H9 (cell line): Measurements from ENCODE around the gene MRPL40. TPM values are rescaled to one million over a fixed set of nuclear protein-coding genes. Genes with fewer than 3 reads are reported as not detected.
A peak's percentile ranks its signal among the peaks of the same experiment; 100 is the strongest.

Experiments used
- DNase-seq: peaks from one replicate; pipeline ENCODE4 v3.0.0-alpha.2; 2017
- H2AFZ ChIP-seq: one replicate; pipeline ENCODE4 v1.6.1; 2013; ENCODE audit warnings: mild to moderate bottlenecking, low read length, control low read depth, moderate library complexity
- H2AK5ac ChIP-seq: 2 replicates; pipeline ENCODE4 v1.6.1; 2013; ENCODE audit warnings: low read length, control low read depth, mixed read lengths; ENCODE audit not compliant: insufficient read length
- H2BK120ac ChIP-seq: one replicate; pipeline ENCODE4 v1.6.1; 2013; ENCODE audit warnings: low read depth, mild to moderate bottlenecking, low read length, control low read depth, inconsistent platforms; ENCODE audit not compliant: poor library complexity, severe bottlenecking
- H2BK12ac ChIP-seq: 2 replicates; pipeline ENCODE4 v1.6.1; 2013; ENCODE audit warnings: low read length, control low read depth, mixed read lengths, low read depth; ENCODE audit not compliant: insufficient read length
- H2BK15ac ChIP-seq: 2 replicates; pipeline ENCODE4 v1.6.1; 2013; ENCODE audit warnings: low read depth, low read length, control low read depth
- H2BK20ac ChIP-seq: one replicate; pipeline ENCODE4 v1.6.1; 2013; ENCODE audit warnings: low read depth, mild to moderate bottlenecking, low read length, control low read depth, inconsistent platforms; ENCODE audit not compliant: poor library complexity, severe bottlenecking
- H2BK5ac ChIP-seq: 2 replicates; pipeline ENCODE4 v1.6.1; 2013; ENCODE audit warnings: low read length, control low read depth, mixed read lengths; ENCODE audit not compliant: insufficient read length
- H3K14ac ChIP-seq: 2 replicates; pipeline ENCODE4 v1.6.1; 2013; ENCODE audit warnings: low read length, control low read depth; ENCODE audit not compliant: insufficient read depth
- H3K18ac ChIP-seq: 2 replicates; pipeline ENCODE4 v1.6.1; 2013; ENCODE audit warnings: low read depth, mild to moderate bottlenecking, mixed read lengths, low read length, control low read depth; ENCODE audit not compliant: insufficient read length
- H3K23ac ChIP-seq: 2 replicates; pipeline ENCODE4 v1.6.1; 2013; ENCODE audit warnings: low read length, control low read depth, mixed read lengths, low read depth; ENCODE audit not compliant: insufficient read length
- H3K23me2 ChIP-seq: 2 replicates; pipeline ENCODE4 v1.6.1; 2013; ENCODE audit warnings: low read depth, mild to moderate bottlenecking, mixed read lengths, low read length, control low read depth; ENCODE audit not compliant: insufficient read length, poor library complexity, severe bottlenecking
- H3K27ac ChIP-seq: 2 replicates; pipeline ENCODE4 v1.5.1; 2013; ENCODE audit warnings: low read length, control low read depth, mixed read lengths, low read depth; ENCODE audit not compliant: insufficient read length
- H3K27me3 ChIP-seq: 2 replicates; pipeline ENCODE4 v1.6.1; 2013; ENCODE audit warnings: low read length, control low read depth, inconsistent platforms; ENCODE audit not compliant: insufficient read depth
- H3K4ac ChIP-seq: 2 replicates; pipeline ENCODE4 v1.6.1; 2013; ENCODE audit warnings: low read depth, mild to moderate bottlenecking, control low read depth, inconsistent platforms, low read length, moderate library complexity
- H3K4me1 ChIP-seq: 2 replicates; pipeline ENCODE4 v1.6.1; 2013; ENCODE audit warnings: low read length, control low read depth, inconsistent platforms; ENCODE audit not compliant: insufficient read depth
- H3K4me2 ChIP-seq: 2 replicates; pipeline ENCODE4 v1.6.1; 2013; ENCODE audit warnings: low read length, control low read depth, mixed read lengths; ENCODE audit not compliant: insufficient read length, insufficient read depth
- H3K56ac ChIP-seq: 2 replicates; pipeline ENCODE4 v1.6.1; 2013; ENCODE audit warnings: low read depth, mild to moderate bottlenecking, mixed read lengths, low read length, control low read depth; ENCODE audit not compliant: insufficient read length
- H3K79me1 ChIP-seq: 2 replicates; pipeline ENCODE4 v1.6.1; 2013; ENCODE audit warnings: low read depth, mild to moderate bottlenecking, moderate library complexity, low read length, control low read depth, inconsistent platforms; ENCODE audit not compliant: insufficient read depth, poor library complexity, severe bottlenecking
- H3K79me2 ChIP-seq: 2 replicates; pipeline ENCODE4 v1.6.1; 2013; ENCODE audit warnings: low read length, control low read depth, inconsistent platforms; ENCODE audit not compliant: insufficient read depth
- H3K9ac ChIP-seq: 2 replicates; pipeline ENCODE4 v1.6.1; 2013; ENCODE audit warnings: low read length, control low read depth, mixed read lengths; ENCODE audit not compliant: insufficient read length; ENCODE audit errors: extremely low read depth
- H3K9me3 ChIP-seq: one replicate; pipeline ENCODE4 v1.6.1; 2013; ENCODE audit warnings: low read depth, low read length, inconsistent platforms; ENCODE audit not compliant: control insufficient read depth
- H3T11ph ChIP-seq: one replicate; pipeline ENCODE4 v1.6.1; 2013; ENCODE audit warnings: mild to moderate bottlenecking, low read length, control low read depth, inconsistent platforms
- H4K20me1 ChIP-seq: one replicate; pipeline ENCODE4 v1.6.1; 2013; ENCODE audit not compliant: control insufficient read depth, insufficient read length, insufficient read depth
- H4K5ac ChIP-seq: 2 replicates; pipeline ENCODE4 v1.6.1; 2013; ENCODE audit warnings: low read depth, mild to moderate bottlenecking, mixed read lengths, low read length, control low read depth; ENCODE audit not compliant: insufficient read length
- H4K8ac ChIP-seq: replicated peaks from 2 replicates; pipeline ENCODE4 v1.6.1; 2013; ENCODE audit warnings: low read length, control low read depth, mixed read lengths, low read depth; ENCODE audit not compliant: insufficient read length
- H4K91ac ChIP-seq: 2 replicates; pipeline ENCODE4 v1.6.1; 2013; ENCODE audit warnings: low read depth, mild to moderate bottlenecking, moderate library complexity, mixed read lengths, low read length, control low read depth; ENCODE audit not compliant: insufficient read length
- H3K27ac Mint-ChIP-seq, 3 experiments: 2 replicates in 2 of 3; 3 replicates in 1 of 3; pipeline ENCODE4 v1.8.0; 2020 to 2021; ENCODE audit warnings: mixed read lengths in 3 of 3, mild to moderate bottlenecking in 1 of 3, moderate library complexity in 1 of 3
- H3K27me3 Mint-ChIP-seq: 2 replicates; pipeline ENCODE4 v1.8.0; 2021; ENCODE audit warnings: low read depth, mild to moderate bottlenecking, moderate library complexity, mixed read lengths
- H3K36me3 Mint-ChIP-seq, 3 experiments: 2 replicates in 2 of 3; 3 replicates in 1 of 3; pipeline ENCODE4 v1.8.0; 2020 to 2021; ENCODE audit warnings: low read depth in 3 of 3, mixed read lengths in 3 of 3; ENCODE audit not compliant: insufficient read depth in 1 of 3
- H3K4me1 Mint-ChIP-seq, 2 experiments: 2 replicates each; pipeline ENCODE4 v1.8.0; 2020; ENCODE audit warnings: mixed read lengths in 2 of 2
- H3K4me3 Mint-ChIP-seq, 2 experiments: 2 replicates in 1 of 2; 3 replicates in 1 of 2; pipeline ENCODE4 v1.8.0; 2020 to 2021; ENCODE audit warnings: mild to moderate bottlenecking in 2 of 2, mixed read lengths in 2 of 2, moderate library complexity in 1 of 2
- H3K9me3 Mint-ChIP-seq, 2 experiments: 2 replicates in 1 of 2; 3 replicates in 1 of 2; pipeline ENCODE4 v1.8.0; 2020; ENCODE audit warnings: mild to moderate bottlenecking in 2 of 2, mixed read lengths in 2 of 2, moderate library complexity in 1 of 2
- CTCF ChIP-seq: fragments of 200-600 bp; sonication (generic); conservative IDR thresholded peaks from 3 replicates; pipeline ENCODE4 v1.8.0; 2021; ENCODE audit warnings: antibody characterized with exemption, mild to moderate bottlenecking
- WGBS: extraction: QIAGEN DNeasy Blood & Tissue Kit; methylation state at CpG from one replicate; pipeline ENCODE4 v1.1.7; 2013; ENCODE audit warnings: missing lambda C conversion rate, low lambda C conversion rate, mixed read lengths; ENCODE audit not compliant: insufficient read length; ENCODE audit errors: extremely low coverage; 5-methylcytosine and 5-hydroxymethylcytosine counted together
- total RNA-seq: library from RNA; stranded (reverse); gene quantifications from 2 replicates; pipeline ENCODE4 v1.2.1, GENCODE V29; 2021

The MRPL40 gene
- total RNA-seq, 1 experiment from 2014 or later, result 15.2 TPM

GRCh38 chr22:19440411-19441195 lies 8.3 kb downstream of the MRPL40 start:
- H3K27ac ChIP-seq, result no peak overlapping the region
- no peaks in the 10 kb centered on the region for H3K27me3 ChIP-seq
- no peaks in the 10 kb centered on the region for H3K4me1 ChIP-seq
- no peaks in the 10 kb centered on the region for H3K9me3 ChIP-seq
- H3K23me2 ChIP-seq, result no peaks in the 10 kb centered on the region
- no peak overlapping the region for H2BK5ac ChIP-seq
- no peak for TF ChIP-seq CTCF
- Mint-ChIP-seq H3K4me1 (no peaks in the 10 kb centered on the region), H3K27me3 (peaks cover 5% of the 10 kb centered on the region), H3K9me3 (no peaks in the 10 kb centered on the region), H3K4me3 (no peak overlapping the region), H3K27ac (0 out of 7 replicates have a peak overlapping the region, but pooled peaks of 1 of the 3 experiments have one; percentile 63), H3K36me3 (peaks cover 14 to 28% (median 21%) of the 10 kb centered on the region in 3 experiments; a peak in 6 of 7 replicates)
- H2BK20ac ChIP-seq, result no peak overlapping the region
- H3K79me2 ChIP-seq, result no peaks in the 10 kb centered on the region
- no peak overlapping the region for H3T11ph ChIP-seq
- no peak overlapping the region for H4K8ac ChIP-seq
- no peak overlapping the region for H2AK5ac ChIP-seq
- no peak overlapping the region for H4K5ac ChIP-seq
- no peak overlapping the region for H3K14ac ChIP-seq
- H4K91ac ChIP-seq, result no peak overlapping the region
- no peak overlapping the region for H2AFZ ChIP-seq
- DNase-seq, result no peak
- no CpG with 5 or more reads among the region's 8 CpGs for WGBS
- H4K20me1 ChIP-seq, result no peaks in the 10 kb centered on the region
- H2BK12ac ChIP-seq, result no peak overlapping the region
- H3K18ac ChIP-seq, result no peak overlapping the region
- no peak overlapping the region for H3K23ac ChIP-seq
- H3K79me1 ChIP-seq, result no peaks in the 10 kb centered on the region
- H3K56ac ChIP-seq, result no peak overlapping the region
- H2BK15ac ChIP-seq, result no peak overlapping the region
- no peak overlapping the region for H3K4ac ChIP-seq
- no peak overlapping the region for H3K9ac ChIP-seq
- no peak overlapping the region for H3K4me2 ChIP-seq
- no peak overlapping the region for H2BK120ac ChIP-seq
